ENCODE measurements around the gene USP6.
"Not testable (repeated sequence)": the region's sequence is repeated elsewhere in the genome, so short reads cannot be mapped to it uniquely, and the experiment has no call there.

The USP6 gene

GRCh38 chr17:5183410-5183793 is 67.6 kb downstream of the USP6 start:
- in situ Hi-C loops (cut with MboI; ENCODE audit: low sequenced_read_pairs): no loop called here

GRCh38 chr17:5184288-5184687 is 68.5 kb downstream of the USP6 start:
- in situ Hi-C loops (cut with MboI; ENCODE audit: low sequenced_read_pairs): no loop called here

GRCh38 chr17:5191541-5192417 is 75.9 kb downstream of the USP6 start, which contains the start of gene ZNF594:
TSS of gene ZNF594 (minus strand) at chr17:5191868. CDS start at chr17:5184256, 7,612 bp downstream.
- in situ Hi-C loops (cut with MboI; ENCODE audit: low sequenced_read_pairs): no loop called here

GRCh38 chr17:5194346-5194745 is 78.5 kb downstream of the USP6 start:
- in situ Hi-C loops (cut with MboI; ENCODE audit: low sequenced_read_pairs): no loop called here

- in situ Hi-C loops (cut with MboI; ENCODE audit: low sequenced_read_pairs): no loop called here
Measured at GRCh38 chr17:5198472-5198871, 82.6 kb downstream of the USP6 start.

GRCh38 chr17:5200360-5200759 is 84.5 kb downstream of the USP6 start:
- in situ Hi-C loops (cut with MboI; ENCODE audit: low sequenced_read_pairs): no loop called here

- in situ Hi-C loops (cut with MboI; ENCODE audit: low sequenced_read_pairs): no loop called here
Measured at GRCh38 chr17:5201011-5201410, 85.2 kb downstream of the USP6 start.

- in situ Hi-C loops (cut with MboI; ENCODE audit: low sequenced_read_pairs): no loop called here
Measured at GRCh38 chr17:5203178-5203907, 87.5 kb downstream of the USP6 start.

- in situ Hi-C loops (cut with MboI; ENCODE audit: low sequenced_read_pairs): no loop called here
Measured at GRCh38 chr17:5203908-5204294, 88.1 kb downstream of the USP6 start.

- in situ Hi-C loops (cut with MboI; ENCODE audit: low sequenced_read_pairs): no loop called here
Measured at GRCh38 chr17:5209396-5209795, 93.6 kb downstream of the USP6 start.

GRCh38 chr17:5210091-5210490 is 94.3 kb downstream of the USP6 start:
- in situ Hi-C loops (cut with MboI; ENCODE audit: low sequenced_read_pairs): no loop called here

GRCh38 chr17:5210614-5211252 is 94.9 kb downstream of the USP6 start:
- in situ Hi-C loops (cut with MboI; ENCODE audit: low sequenced_read_pairs): no loop called here

- in situ Hi-C loops (cut with MboI; ENCODE audit: low sequenced_read_pairs): no loop called here
Measured at GRCh38 chr17:5211458-5211857, 95.6 kb downstream of the USP6 start.

- in situ Hi-C loops (cut with MboI; ENCODE audit: low sequenced_read_pairs): not testable (repeated sequence)
Measured at GRCh38 chr17:5217562-5217961, 101.7 kb downstream of the USP6 start.

GRCh38 chr17:5219536-5219935 is 103.7 kb downstream of the USP6 start:
- in situ Hi-C loops (cut with MboI; ENCODE audit: low sequenced_read_pairs): no loop called here

GRCh38 chr17:5220074-5220473 is 104.2 kb downstream of the USP6 start:
- in situ Hi-C loops (cut with MboI; ENCODE audit: low sequenced_read_pairs): no loop called here

- in situ Hi-C loops (cut with MboI; ENCODE audit: low sequenced_read_pairs): not testable (repeated sequence)
Measured at GRCh38 chr17:5221912-5222311, 106.1 kb downstream of the USP6 start.

Data from HL-60/S4 (cell line).